ENCODE data around the gene TBR1.

GRCh38 chr2:161407597-161407996 is 8.5 kb upstream of the TBR1 start:
- no peak for TF ChIP-seq CTCF (IDR thresholded peaks at IDR 0.05; ENCODE audit: extremely low read depth in 1 of 2, insufficient read depth in 1 of 2, low read depth in 1 of 2, low read length in 2 of 2)
- no peak for TF ChIP-seq POLR2A (IDR thresholded peaks at IDR 0.05; ENCODE audit: low read depth, low read length)
- TF ChIP-seq EZH2 (IDR thresholded peaks at IDR 0.05; ENCODE audit: borderline replicate concordance, low read depth, low read length, severe bottlenecking) = no peak
- TF ChIP-seq FOS (IDR thresholded peaks at IDR 0.05; ENCODE audit: borderline replicate concordance, insufficient read depth, low read length) = no peak
- no peak for TF ChIP-seq GATA2 (IDR thresholded peaks at IDR 0.05; ENCODE audit: insufficient read depth, insufficient read length, low read depth, low read length)
- no peak for TF ChIP-seq MAX (IDR thresholded peaks at IDR 0.05; ENCODE audit: insufficient read depth, insufficient read length)
- no peak for TF ChIP-seq POLR2AphosphoS5 (IDR thresholded peaks at IDR 0.05; ENCODE audit: insufficient read depth, low read depth, low read length)
- no peak for TF ChIP-seq JUN (IDR thresholded peaks at IDR 0.05; ENCODE audit: borderline replicate concordance, insufficient read depth, insufficient read length, low read depth)

All from endothelial cell of umbilical vein (primary cell).